GM23338 (cell line): ENCODE results near the gene ABHD10. TPM values are rescaled to one million over a fixed set of nuclear protein-coding genes. Genes with fewer than 3 reads are reported as not detected.

Experiments
- ATAC-seq: fragments of 200-7000 bp; cut with Tn5 transposase; 3 replicates; pipeline ENCODE4 v1.9.1; 2020
- DNase-seq: peaks from one replicate; pipeline ENCODE4 v3.0.0-alpha.2; 2015; ENCODE audit warnings: low spot score
- H2AFZ ChIP-seq: fragments of 200-600 bp; sonication (generic); 2 replicates; pipeline ENCODE4 v1.8.0; 2016; ENCODE audit warnings: antibody characterized with exemption, mild to moderate bottlenecking, moderate library complexity
- H3F3A ChIP-seq: fragments of 200-600 bp; sonication (generic); replicated peaks from 2 replicates; pipeline ENCODE4 v1.8.0; 2017; ENCODE audit warnings: antibody characterized with exemption, mixed run types, low read depth
- H3K27ac ChIP-seq: fragments of 200-600 bp; sonication (generic); 2 replicates; pipeline ENCODE4 v1.6.1; 2016; ENCODE audit warnings: low read depth
- H3K27me3 ChIP-seq: fragments of 200-600 bp; sonication (generic); 2 replicates; pipeline ENCODE4 v1.8.0; 2016; ENCODE audit warnings: mild to moderate bottlenecking, mixed run types, moderate library complexity; ENCODE audit not compliant: insufficient read depth
- H3K36me3 ChIP-seq: fragments of 200-600 bp; sonication (generic); 2 replicates; pipeline ENCODE4 v1.8.0; 2016; ENCODE audit warnings: mild to moderate bottlenecking; ENCODE audit not compliant: insufficient read depth
- H3K4me1 ChIP-seq: fragments of 200-600 bp; sonication (generic); 2 replicates; pipeline ENCODE4 v1.8.0; 2016; ENCODE audit warnings: mild to moderate bottlenecking, moderate library complexity; ENCODE audit not compliant: insufficient read depth
- H3K4me2 ChIP-seq: fragments of 200-600 bp; sonication (generic); 2 replicates; pipeline ENCODE4 v1.7.1; 2017; ENCODE audit warnings: mixed run types
- H3K4me3 ChIP-seq: fragments of 200-600 bp; sonication (generic); 2 replicates; pipeline ENCODE4 v1.6.1; 2016; ENCODE audit warnings: mixed run types
- H3K79me2 ChIP-seq: fragments of 200-600 bp; sonication (generic); replicated peaks from 2 replicates; pipeline ENCODE4 v1.8.0; 2017; ENCODE audit warnings: mild to moderate bottlenecking; ENCODE audit not compliant: insufficient read depth
- H3K9me2 ChIP-seq: fragments of 200-600 bp; sonication (generic); 2 replicates; pipeline ENCODE4 v1.8.0; 2017; ENCODE audit not compliant: insufficient read depth
- H4K20me1 ChIP-seq: fragments of 200-600 bp; sonication (generic); replicated peaks from 2 replicates; pipeline ENCODE4 v1.8.0; 2017; ENCODE audit warnings: mild to moderate bottlenecking; ENCODE audit not compliant: insufficient read depth
- H3K27ac Mint-ChIP-seq: 2 replicates; pipeline ENCODE4 v1.8.0; 2020; ENCODE audit warnings: inconsistent platforms, mild to moderate bottlenecking, moderate library complexity, mixed read lengths
- H3K27me3 Mint-ChIP-seq: 3 replicates; pipeline ENCODE4 v1.8.0; 2022; ENCODE audit warnings: low read depth, mild to moderate bottlenecking, moderate library complexity, mixed read lengths, inconsistent platforms; ENCODE audit not compliant: insufficient read depth, poor library complexity
- H3K36me3 Mint-ChIP-seq: 3 replicates; pipeline ENCODE4 v1.8.0; 2021; ENCODE audit warnings: low read depth, mild to moderate bottlenecking, inconsistent platforms, moderate library complexity, mixed read lengths
- H3K4me1 Mint-ChIP-seq: 3 replicates; pipeline ENCODE4 v1.8.0; 2020; ENCODE audit warnings: mild to moderate bottlenecking, inconsistent platforms, mixed read lengths
- H3K4me3 Mint-ChIP-seq: 3 replicates; pipeline ENCODE4 v1.8.0; 2021; ENCODE audit warnings: moderate library complexity, mild to moderate bottlenecking, inconsistent platforms, mixed read lengths
- H3K9me3 Mint-ChIP-seq: 3 replicates; pipeline ENCODE4 v1.8.0; 2020; ENCODE audit warnings: moderate library complexity, mild to moderate bottlenecking, inconsistent platforms, mixed read lengths
- CREB1 ChIP-seq: fragments of 250-450 bp; sonication (Bioruptor Pico); IDR thresholded peaks from 2 replicates; pipeline ENCODE4 v1.5.0; 2020; ENCODE audit warnings: low read depth, mild to moderate bottlenecking, moderate library complexity
- JUNB ChIP-seq: IDR thresholded peaks from one replicate; pipeline ENCODE4 v1.6.1; 2016; ENCODE audit warnings: antibody characterized with exemption; ENCODE audit not compliant: unreplicated experiment
- NANOG ChIP-seq: IDR thresholded peaks from 2 replicates; pipeline ENCODE4 v1.6.1; 2016; ENCODE audit warnings: antibody characterized with exemption, borderline replicate concordance
- ZNF114 ChIP-seq: fragments of 250-450 bp; sonication (Bioruptor Pico); IDR thresholded peaks from 2 replicates; pipeline ENCODE4 v1.5.0; 2020; ENCODE audit warnings: mild to moderate bottlenecking, moderate library complexity
- ZNF331 ChIP-seq: fragments of 250-450 bp; sonication (Bioruptor Pico); IDR thresholded peaks from 2 replicates; pipeline ENCODE4 v1.5.0; 2020; ENCODE audit warnings: low read depth, mild to moderate bottlenecking, moderate library complexity
- polyA plus RNA-seq: library from polyadenylated mRNA; unstranded; fragments of >200 nt; fragmentation: Nextera tagmentation; extraction: Ambion mirVana; gene quantifications from 2 replicates; pipeline ENCODE4 v1.2.1, GENCODE V29; 2016
- total RNA-seq: library from RNA; depleted of rRNA; stranded (reverse); fragments of >200 nt; shearing (Covaris generic); gene quantifications from 2 replicates; pipeline ENCODE4 v1.2.3, GENCODE V29; 2014
- TF ChIP-seq, protein P1 (sequence below): fragments of 250-450 bp; sonication (Bioruptor Pico); IDR thresholded peaks from 2 replicates; pipeline ENCODE4 v1.5.0; 2020; ENCODE audit warnings: mild to moderate bottlenecking, moderate library complexity
- TF ChIP-seq, protein P2 (sequence below): IDR thresholded peaks from one replicate; pipeline ENCODE4 v1.6.1; 2018; ENCODE audit warnings: antibody characterized with exemption; ENCODE audit not compliant: unreplicated experiment
- TF ChIP-seq, protein P3 (sequence below), 2 experiments: fragments of 200-600 bp in 1 of 2; sonication (generic) in 1 of 2; conservative IDR thresholded peaks; 2 replicates each; pipeline versions ENCODE4 v1.5.1 to v1.6.1; 2016 to 2017; ENCODE audit warnings: antibody characterized with exemption in 2 of 2, low read depth in 2 of 2, mild to moderate bottlenecking in 2 of 2, moderate library complexity in 1 of 2
- TF ChIP-seq, protein P4 (sequence below): IDR thresholded peaks from 2 replicates; pipeline ENCODE4 v1.6.1; 2016; ENCODE audit warnings: antibody characterized with exemption

The ABHD10 gene
- total and polyA plus RNA-seq, 2 experiments from 2014 or later = 16.9 to 28.0 TPM

DNA sequence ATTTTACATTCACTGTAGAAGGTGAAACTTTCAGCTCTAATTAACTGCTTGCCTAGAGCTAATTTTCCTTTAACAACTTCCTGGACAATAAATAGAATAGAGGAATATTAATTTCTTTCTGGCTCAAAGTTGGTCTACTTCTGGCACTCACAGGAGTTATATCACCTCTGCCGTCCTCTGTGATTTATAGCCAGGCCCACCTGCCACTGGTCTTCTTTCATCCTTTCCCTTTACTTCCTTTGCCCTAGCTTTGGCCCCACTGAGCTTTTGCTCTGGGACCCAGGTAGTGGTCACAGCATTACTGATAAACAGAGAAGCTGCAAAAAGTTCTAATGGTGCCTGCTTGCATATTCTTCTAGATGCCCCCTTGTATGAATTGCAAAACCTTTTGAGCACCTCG is 49.3 kb upstream of the ABHD10 start:
- no peak overlapping the region for H3K27ac ChIP-seq
- no peaks in the 10 kb centered on the region for H3F3A ChIP-seq
- H3K4me2 ChIP-seq = no peak overlapping the region
- Mint-ChIP-seq H3K27ac (no peak overlapping the region), H3K36me3 (peaks cover 4% of the 10 kb centered on the region; the same call in 1 of the 3 replicates), H3K4me3 (no peak overlapping the region), H3K4me1 (peaks cover 7% of the 10 kb centered on the region), H3K9me3 (no peaks in the 10 kb centered on the region), H3K27me3 (peaks cover 1% of the 10 kb centered on the region)
- H3K27me3 ChIP-seq = no peaks in the 10 kb centered on the region
- H3K36me3 ChIP-seq = no peaks in the 10 kb centered on the region; the same call in 1 of the 2 replicates
- TF ChIP-seq ZNF114 (CRISPR knock-in tag) = no peak
- TF ChIP-seq, protein P1, sequence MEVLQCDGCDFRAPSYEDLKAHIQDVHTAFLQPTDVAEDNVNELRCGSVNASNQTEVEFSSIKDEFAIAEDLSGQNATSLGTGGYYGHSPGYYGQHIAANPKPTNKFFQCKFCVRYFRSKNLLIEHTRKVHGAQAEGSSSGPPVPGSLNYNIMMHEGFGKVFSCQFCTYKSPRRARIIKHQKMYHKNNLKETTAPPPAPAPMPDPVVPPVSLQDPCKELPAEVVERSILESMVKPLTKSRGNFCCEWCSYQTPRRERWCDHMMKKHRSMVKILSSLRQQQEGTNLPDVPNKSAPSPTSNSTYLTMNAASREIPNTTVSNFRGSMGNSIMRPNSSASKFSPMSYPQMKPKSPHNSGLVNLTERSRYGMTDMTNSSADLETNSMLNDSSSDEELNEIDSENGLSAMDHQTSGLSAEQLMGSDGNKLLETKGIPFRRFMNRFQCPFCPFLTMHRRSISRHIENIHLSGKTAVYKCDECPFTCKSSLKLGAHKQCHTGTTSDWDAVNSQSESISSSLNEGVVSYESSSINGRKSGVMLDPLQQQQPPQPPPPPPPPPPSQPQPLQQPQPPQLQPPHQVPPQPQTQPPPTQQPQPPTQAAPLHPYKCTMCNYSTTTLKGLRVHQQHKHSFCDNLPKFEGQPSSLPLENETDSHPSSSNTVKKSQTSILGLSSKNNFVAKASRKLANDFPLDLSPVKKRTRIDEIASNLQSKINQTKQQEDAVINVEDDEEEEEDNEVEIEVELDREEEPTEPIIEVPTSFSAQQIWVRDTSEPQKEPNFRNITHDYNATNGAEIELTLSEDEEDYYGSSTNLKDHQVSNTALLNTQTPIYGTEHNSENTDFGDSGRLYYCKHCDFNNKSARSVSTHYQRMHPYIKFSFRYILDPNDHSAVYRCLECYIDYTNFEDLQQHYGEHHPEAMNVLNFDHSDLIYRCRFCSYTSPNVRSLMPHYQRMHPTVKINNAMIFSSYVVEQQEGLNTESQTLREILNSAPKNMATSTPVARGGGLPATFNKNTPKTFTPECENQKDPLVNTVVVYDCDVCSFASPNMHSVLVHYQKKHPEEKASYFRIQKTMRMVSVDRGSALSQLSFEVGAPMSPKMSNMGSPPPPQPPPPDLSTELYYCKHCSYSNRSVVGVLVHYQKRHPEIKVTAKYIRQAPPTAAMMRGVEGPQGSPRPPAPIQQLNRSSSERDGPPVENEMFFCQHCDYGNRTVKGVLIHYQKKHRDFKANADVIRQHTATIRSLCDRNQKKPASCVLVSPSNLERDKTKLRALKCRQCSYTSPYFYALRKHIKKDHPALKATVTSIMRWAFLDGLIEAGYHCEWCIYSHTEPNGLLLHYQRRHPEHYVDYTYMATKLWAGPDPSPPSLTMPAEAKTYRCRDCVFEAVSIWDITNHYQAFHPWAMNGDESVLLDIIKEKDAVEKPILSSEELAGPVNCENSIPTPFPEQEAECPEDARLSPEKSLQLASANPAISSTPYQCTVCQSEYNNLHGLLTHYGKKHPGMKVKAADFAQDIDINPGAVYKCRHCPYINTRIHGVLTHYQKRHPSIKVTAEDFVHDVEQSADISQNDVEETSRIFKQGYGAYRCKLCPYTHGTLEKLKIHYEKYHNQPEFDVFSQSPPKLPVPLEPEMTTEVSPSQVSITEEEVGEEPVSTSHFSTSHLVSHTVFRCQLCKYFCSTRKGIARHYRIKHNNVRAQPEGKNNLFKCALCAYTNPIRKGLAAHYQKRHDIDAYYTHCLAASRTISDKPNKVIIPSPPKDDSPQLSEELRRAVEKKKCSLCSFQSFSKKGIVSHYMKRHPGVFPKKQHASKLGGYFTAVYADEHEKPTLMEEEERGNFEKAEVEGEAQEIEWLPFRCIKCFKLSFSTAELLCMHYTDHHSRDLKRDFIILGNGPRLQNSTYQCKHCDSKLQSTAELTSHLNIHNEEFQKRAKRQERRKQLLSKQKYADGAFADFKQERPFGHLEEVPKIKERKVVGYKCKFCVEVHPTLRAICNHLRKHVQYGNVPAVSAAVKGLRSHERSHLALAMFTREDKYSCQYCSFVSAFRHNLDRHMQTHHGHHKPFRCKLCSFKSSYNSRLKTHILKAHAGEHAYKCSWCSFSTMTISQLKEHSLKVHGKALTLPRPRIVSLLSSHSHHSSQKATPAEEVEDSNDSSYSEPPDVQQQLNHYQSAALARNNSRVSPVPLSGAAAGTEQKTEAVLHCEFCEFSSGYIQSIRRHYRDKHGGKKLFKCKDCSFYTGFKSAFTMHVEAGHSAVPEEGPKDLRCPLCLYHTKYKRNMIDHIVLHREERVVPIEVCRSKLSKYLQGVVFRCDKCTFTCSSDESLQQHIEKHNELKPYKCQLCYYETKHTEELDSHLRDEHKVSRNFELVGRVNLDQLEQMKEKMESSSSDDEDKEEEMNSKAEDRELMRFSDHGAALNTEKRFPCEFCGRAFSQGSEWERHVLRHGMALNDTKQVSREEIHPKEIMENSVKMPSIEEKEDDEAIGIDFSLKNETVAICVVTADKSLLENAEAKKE (CRISPR knock-in tag) = no peak
- TF ChIP-seq, protein P2, sequence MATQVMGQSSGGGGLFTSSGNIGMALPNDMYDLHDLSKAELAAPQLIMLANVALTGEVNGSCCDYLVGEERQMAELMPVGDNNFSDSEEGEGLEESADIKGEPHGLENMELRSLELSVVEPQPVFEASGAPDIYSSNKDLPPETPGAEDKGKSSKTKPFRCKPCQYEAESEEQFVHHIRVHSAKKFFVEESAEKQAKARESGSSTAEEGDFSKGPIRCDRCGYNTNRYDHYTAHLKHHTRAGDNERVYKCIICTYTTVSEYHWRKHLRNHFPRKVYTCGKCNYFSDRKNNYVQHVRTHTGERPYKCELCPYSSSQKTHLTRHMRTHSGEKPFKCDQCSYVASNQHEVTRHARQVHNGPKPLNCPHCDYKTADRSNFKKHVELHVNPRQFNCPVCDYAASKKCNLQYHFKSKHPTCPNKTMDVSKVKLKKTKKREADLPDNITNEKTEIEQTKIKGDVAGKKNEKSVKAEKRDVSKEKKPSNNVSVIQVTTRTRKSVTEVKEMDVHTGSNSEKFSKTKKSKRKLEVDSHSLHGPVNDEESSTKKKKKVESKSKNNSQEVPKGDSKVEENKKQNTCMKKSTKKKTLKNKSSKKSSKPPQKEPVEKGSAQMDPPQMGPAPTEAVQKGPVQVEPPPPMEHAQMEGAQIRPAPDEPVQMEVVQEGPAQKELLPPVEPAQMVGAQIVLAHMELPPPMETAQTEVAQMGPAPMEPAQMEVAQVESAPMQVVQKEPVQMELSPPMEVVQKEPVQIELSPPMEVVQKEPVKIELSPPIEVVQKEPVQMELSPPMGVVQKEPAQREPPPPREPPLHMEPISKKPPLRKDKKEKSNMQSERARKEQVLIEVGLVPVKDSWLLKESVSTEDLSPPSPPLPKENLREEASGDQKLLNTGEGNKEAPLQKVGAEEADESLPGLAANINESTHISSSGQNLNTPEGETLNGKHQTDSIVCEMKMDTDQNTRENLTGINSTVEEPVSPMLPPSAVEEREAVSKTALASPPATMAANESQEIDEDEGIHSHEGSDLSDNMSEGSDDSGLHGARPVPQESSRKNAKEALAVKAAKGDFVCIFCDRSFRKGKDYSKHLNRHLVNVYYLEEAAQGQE = no peak
- TF ChIP-seq, protein P3, sequence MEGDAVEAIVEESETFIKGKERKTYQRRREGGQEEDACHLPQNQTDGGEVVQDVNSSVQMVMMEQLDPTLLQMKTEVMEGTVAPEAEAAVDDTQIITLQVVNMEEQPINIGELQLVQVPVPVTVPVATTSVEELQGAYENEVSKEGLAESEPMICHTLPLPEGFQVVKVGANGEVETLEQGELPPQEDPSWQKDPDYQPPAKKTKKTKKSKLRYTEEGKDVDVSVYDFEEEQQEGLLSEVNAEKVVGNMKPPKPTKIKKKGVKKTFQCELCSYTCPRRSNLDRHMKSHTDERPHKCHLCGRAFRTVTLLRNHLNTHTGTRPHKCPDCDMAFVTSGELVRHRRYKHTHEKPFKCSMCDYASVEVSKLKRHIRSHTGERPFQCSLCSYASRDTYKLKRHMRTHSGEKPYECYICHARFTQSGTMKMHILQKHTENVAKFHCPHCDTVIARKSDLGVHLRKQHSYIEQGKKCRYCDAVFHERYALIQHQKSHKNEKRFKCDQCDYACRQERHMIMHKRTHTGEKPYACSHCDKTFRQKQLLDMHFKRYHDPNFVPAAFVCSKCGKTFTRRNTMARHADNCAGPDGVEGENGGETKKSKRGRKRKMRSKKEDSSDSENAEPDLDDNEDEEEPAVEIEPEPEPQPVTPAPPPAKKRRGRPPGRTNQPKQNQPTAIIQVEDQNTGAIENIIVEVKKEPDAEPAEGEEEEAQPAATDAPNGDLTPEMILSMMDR (conservative IDR thresholded peaks at IDR 0.05; ENCODE audit: low read depth in 2 of 2) = no peak
- TF ChIP-seq, protein P4, sequence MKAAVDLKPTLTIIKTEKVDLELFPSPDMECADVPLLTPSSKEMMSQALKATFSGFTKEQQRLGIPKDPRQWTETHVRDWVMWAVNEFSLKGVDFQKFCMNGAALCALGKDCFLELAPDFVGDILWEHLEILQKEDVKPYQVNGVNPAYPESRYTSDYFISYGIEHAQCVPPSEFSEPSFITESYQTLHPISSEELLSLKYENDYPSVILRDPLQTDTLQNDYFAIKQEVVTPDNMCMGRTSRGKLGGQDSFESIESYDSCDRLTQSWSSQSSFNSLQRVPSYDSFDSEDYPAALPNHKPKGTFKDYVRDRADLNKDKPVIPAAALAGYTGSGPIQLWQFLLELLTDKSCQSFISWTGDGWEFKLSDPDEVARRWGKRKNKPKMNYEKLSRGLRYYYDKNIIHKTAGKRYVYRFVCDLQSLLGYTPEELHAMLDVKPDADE = no peak
- TF ChIP-seq JUNB = no peak
- TF ChIP-seq NANOG = no peak
- no peak for TF ChIP-seq CREB1
- TF ChIP-seq ZNF331 (CRISPR knock-in tag) = no peak
- H3K4me1 ChIP-seq = peaks cover 20% of the 10 kb centered on the region; the same call in 1 of the 2 replicates
- H3K4me3 ChIP-seq = no peak overlapping the region
- no peaks in the 10 kb centered on the region for H3K9me2 ChIP-seq
- ATAC-seq (peak; percentile 41; the same call in 2 of the 3 replicates), DNase-seq (no peak)
- H4K20me1 ChIP-seq = no peaks in the 10 kb centered on the region
- H2AFZ ChIP-seq = no peak overlapping the region
- H3K79me2 ChIP-seq = no peaks in the 10 kb centered on the region
